Hematopoietic multipotent progenitor cell treated with erythropoietin and hydrocortisone succinate and interleukin-3 and kit ligand, for 6 days (in vitro differentiated cells): ENCODE data around the gene SUDS3.
A peak's percentile ranks its signal among the peaks of the same experiment; 100 is the strongest.

Source experiments
- DNase-seq: peaks from one replicate; pipeline ENCODE4 v3.0.0-alpha.2; 2015

The SUDS3 gene

GRCh38 chr12:118357257-118358007, 18.9 kb upstream of the SUDS3 start:
- peak; percentile 96 for DNase-seq

- DNase-seq = no peak
These were observed 18.4 kb upstream of the SUDS3 start for GRCh38 chr12:118358008-118358359.

GRCh38 chr12:118358612-118359540, 17.5 kb upstream of the SUDS3 start:
- DNase-seq = peak; percentile 68

GRCh38 chr12:118359541-118359915, 16.8 kb upstream of the SUDS3 start:
- DNase-seq = peak; percentile 86

- DNase-seq = no peak
These were observed 15.3 kb upstream of the SUDS3 start for GRCh38 chr12:118361092-118361404.

- DNase-seq = no peak
These were observed 14.5 kb upstream of the SUDS3 start for GRCh38 chr12:118361889-118362288.

- no peak for DNase-seq
These were observed 7.5 kb upstream of the SUDS3 start for GRCh38 chr12:118368821-118369220.

- no peak for DNase-seq
These were observed 5.8 kb upstream of the SUDS3 start for GRCh38 chr12:118370601-118371000.

- peak; percentile 59 for DNase-seq
These were observed 4.8 kb upstream of the SUDS3 start for GRCh38 chr12:118371321-118372282.

GRCh38 chr12:118372541-118373495, 3.5 kb upstream of the SUDS3 start, which contains the start of gene TAOK3:
Gene TAOK3, minus strand, starts transcription at chr12:118372907. Its CDS starts 117,340 bp downstream, at chr12:118255567.
- peak; percentile 99 for DNase-seq

- no peak for DNase-seq
These were observed 2.7 kb upstream of the SUDS3 start for GRCh38 chr12:118373616-118374015.

- no peak for DNase-seq
These were observed 2.1 kb upstream of the SUDS3 start for GRCh38 chr12:118374126-118374725.

GRCh38 chr12:118374909-118375308, 1.4 kb upstream of the SUDS3 start:
- DNase-seq = no peak

- no peak for DNase-seq
These were observed 1.0 kb upstream of the SUDS3 start for GRCh38 chr12:118375348-118375747.

GRCh38 chr12:118377021-118377883, 897 bp downstream of the SUDS3 start:
- DNase-seq = no peak

GRCh38 chr12:118377884-118378470, 1.6 kb downstream of the SUDS3 start:
- DNase-seq = peak; percentile 75

GRCh38 chr12:118391424-118391823, 15.1 kb downstream of the SUDS3 start:
- no peak for DNase-seq

- DNase-seq = no peak
These were observed 15.5 kb downstream of the SUDS3 start for GRCh38 chr12:118391836-118392235.

GRCh38 chr12:118397708-118398440, 21.5 kb downstream of the SUDS3 start:
- no peak for DNase-seq
